H9 (cell line): Measurements from ENCODE around the gene DNM2. TPM values are rescaled to one million over a fixed set of nuclear protein-coding genes. Genes with fewer than 3 reads are reported as not detected.

Experiments
- DNase-seq: peaks from one replicate; pipeline ENCODE4 v3.0.0-alpha.2; 2017
- H2AFZ ChIP-seq: one replicate; pipeline ENCODE4 v1.6.1; 2013; ENCODE audit warnings: mild to moderate bottlenecking, low read length, control low read depth, moderate library complexity
- H2AK5ac ChIP-seq: 2 replicates; pipeline ENCODE4 v1.6.1; 2013; ENCODE audit warnings: low read length, control low read depth, mixed read lengths; ENCODE audit not compliant: insufficient read length
- H2BK120ac ChIP-seq: one replicate; pipeline ENCODE4 v1.6.1; 2013; ENCODE audit warnings: low read depth, mild to moderate bottlenecking, low read length, control low read depth, inconsistent platforms; ENCODE audit not compliant: poor library complexity, severe bottlenecking
- H2BK12ac ChIP-seq: 2 replicates; pipeline ENCODE4 v1.6.1; 2013; ENCODE audit warnings: low read length, control low read depth, mixed read lengths, low read depth; ENCODE audit not compliant: insufficient read length
- H2BK15ac ChIP-seq: 2 replicates; pipeline ENCODE4 v1.6.1; 2013; ENCODE audit warnings: low read depth, low read length, control low read depth
- H2BK20ac ChIP-seq: one replicate; pipeline ENCODE4 v1.6.1; 2013; ENCODE audit warnings: low read depth, mild to moderate bottlenecking, low read length, control low read depth, inconsistent platforms; ENCODE audit not compliant: poor library complexity, severe bottlenecking
- H2BK5ac ChIP-seq: 2 replicates; pipeline ENCODE4 v1.6.1; 2013; ENCODE audit warnings: low read length, control low read depth, mixed read lengths; ENCODE audit not compliant: insufficient read length
- H3K14ac ChIP-seq: 2 replicates; pipeline ENCODE4 v1.6.1; 2013; ENCODE audit warnings: low read length, control low read depth; ENCODE audit not compliant: insufficient read depth
- H3K18ac ChIP-seq: 2 replicates; pipeline ENCODE4 v1.6.1; 2013; ENCODE audit warnings: low read depth, mild to moderate bottlenecking, mixed read lengths, low read length, control low read depth; ENCODE audit not compliant: insufficient read length
- H3K23ac ChIP-seq: 2 replicates; pipeline ENCODE4 v1.6.1; 2013; ENCODE audit warnings: low read length, control low read depth, mixed read lengths, low read depth; ENCODE audit not compliant: insufficient read length
- H3K23me2 ChIP-seq: 2 replicates; pipeline ENCODE4 v1.6.1; 2013; ENCODE audit warnings: low read depth, mild to moderate bottlenecking, mixed read lengths, low read length, control low read depth; ENCODE audit not compliant: insufficient read length, poor library complexity, severe bottlenecking
- H3K27ac ChIP-seq: 2 replicates; pipeline ENCODE4 v1.5.1; 2013; ENCODE audit warnings: low read length, control low read depth, mixed read lengths, low read depth; ENCODE audit not compliant: insufficient read length
- H3K27me3 ChIP-seq: 2 replicates; pipeline ENCODE4 v1.6.1; 2013; ENCODE audit warnings: low read length, control low read depth, inconsistent platforms; ENCODE audit not compliant: insufficient read depth
- H3K4ac ChIP-seq: 2 replicates; pipeline ENCODE4 v1.6.1; 2013; ENCODE audit warnings: low read depth, mild to moderate bottlenecking, control low read depth, inconsistent platforms, low read length, moderate library complexity
- H3K4me1 ChIP-seq: 2 replicates; pipeline ENCODE4 v1.6.1; 2013; ENCODE audit warnings: low read length, control low read depth, inconsistent platforms; ENCODE audit not compliant: insufficient read depth
- H3K4me2 ChIP-seq: 2 replicates; pipeline ENCODE4 v1.6.1; 2013; ENCODE audit warnings: low read length, control low read depth, mixed read lengths; ENCODE audit not compliant: insufficient read length, insufficient read depth
- H3K56ac ChIP-seq: 2 replicates; pipeline ENCODE4 v1.6.1; 2013; ENCODE audit warnings: low read depth, mild to moderate bottlenecking, mixed read lengths, low read length, control low read depth; ENCODE audit not compliant: insufficient read length
- H3K79me1 ChIP-seq: 2 replicates; pipeline ENCODE4 v1.6.1; 2013; ENCODE audit warnings: low read depth, mild to moderate bottlenecking, moderate library complexity, low read length, control low read depth, inconsistent platforms; ENCODE audit not compliant: insufficient read depth, poor library complexity, severe bottlenecking
- H3K79me2 ChIP-seq: 2 replicates; pipeline ENCODE4 v1.6.1; 2013; ENCODE audit warnings: low read length, control low read depth, inconsistent platforms; ENCODE audit not compliant: insufficient read depth
- H3K9ac ChIP-seq: 2 replicates; pipeline ENCODE4 v1.6.1; 2013; ENCODE audit warnings: low read length, control low read depth, mixed read lengths; ENCODE audit not compliant: insufficient read length; ENCODE audit errors: extremely low read depth
- H3K9me3 ChIP-seq: one replicate; pipeline ENCODE4 v1.6.1; 2013; ENCODE audit warnings: low read depth, low read length, inconsistent platforms; ENCODE audit not compliant: control insufficient read depth
- H3T11ph ChIP-seq: one replicate; pipeline ENCODE4 v1.6.1; 2013; ENCODE audit warnings: mild to moderate bottlenecking, low read length, control low read depth, inconsistent platforms
- H4K20me1 ChIP-seq: one replicate; pipeline ENCODE4 v1.6.1; 2013; ENCODE audit not compliant: control insufficient read depth, insufficient read length, insufficient read depth
- H4K5ac ChIP-seq: 2 replicates; pipeline ENCODE4 v1.6.1; 2013; ENCODE audit warnings: low read depth, mild to moderate bottlenecking, mixed read lengths, low read length, control low read depth; ENCODE audit not compliant: insufficient read length
- H4K8ac ChIP-seq: replicated peaks from 2 replicates; pipeline ENCODE4 v1.6.1; 2013; ENCODE audit warnings: low read length, control low read depth, mixed read lengths, low read depth; ENCODE audit not compliant: insufficient read length
- H4K91ac ChIP-seq: 2 replicates; pipeline ENCODE4 v1.6.1; 2013; ENCODE audit warnings: low read depth, mild to moderate bottlenecking, moderate library complexity, mixed read lengths, low read length, control low read depth; ENCODE audit not compliant: insufficient read length
- H3K27ac Mint-ChIP-seq, 3 experiments: 2 replicates in 2 of 3; 3 replicates in 1 of 3; pipeline ENCODE4 v1.8.0; 2020 to 2021; ENCODE audit warnings: mixed read lengths in 3 of 3, mild to moderate bottlenecking in 1 of 3, moderate library complexity in 1 of 3
- H3K27me3 Mint-ChIP-seq: 2 replicates; pipeline ENCODE4 v1.8.0; 2021; ENCODE audit warnings: low read depth, mild to moderate bottlenecking, moderate library complexity, mixed read lengths
- H3K36me3 Mint-ChIP-seq, 3 experiments: 2 replicates in 2 of 3; 3 replicates in 1 of 3; pipeline ENCODE4 v1.8.0; 2020 to 2021; ENCODE audit warnings: low read depth in 3 of 3, mixed read lengths in 3 of 3; ENCODE audit not compliant: insufficient read depth in 1 of 3
- H3K4me1 Mint-ChIP-seq, 2 experiments: 2 replicates each; pipeline ENCODE4 v1.8.0; 2020; ENCODE audit warnings: mixed read lengths in 2 of 2
- H3K4me3 Mint-ChIP-seq, 2 experiments: 2 replicates in 1 of 2; 3 replicates in 1 of 2; pipeline ENCODE4 v1.8.0; 2020 to 2021; ENCODE audit warnings: mild to moderate bottlenecking in 2 of 2, mixed read lengths in 2 of 2, moderate library complexity in 1 of 2
- H3K9me3 Mint-ChIP-seq, 2 experiments: 2 replicates in 1 of 2; 3 replicates in 1 of 2; pipeline ENCODE4 v1.8.0; 2020; ENCODE audit warnings: mild to moderate bottlenecking in 2 of 2, mixed read lengths in 2 of 2, moderate library complexity in 1 of 2
- WGBS: extraction: QIAGEN DNeasy Blood & Tissue Kit; methylation state at CpG from one replicate; pipeline ENCODE4 v1.1.7; 2013; ENCODE audit warnings: missing lambda C conversion rate, low lambda C conversion rate, mixed read lengths; ENCODE audit not compliant: insufficient read length; ENCODE audit errors: extremely low coverage; 5-methylcytosine and 5-hydroxymethylcytosine counted together
- total RNA-seq: library from RNA; stranded (reverse); gene quantifications from 2 replicates; pipeline ENCODE4 v1.2.1, GENCODE V29; 2021
- TF ChIP-seq, protein P1 (sequence below): fragments of 200-600 bp; sonication (generic); conservative IDR thresholded peaks from 3 replicates; pipeline ENCODE4 v1.8.0; 2021; ENCODE audit warnings: antibody characterized with exemption, mild to moderate bottlenecking

The DNM2 gene
- total RNA-seq, 1 experiment from 2014 or later = 152 TPM

DNA sequence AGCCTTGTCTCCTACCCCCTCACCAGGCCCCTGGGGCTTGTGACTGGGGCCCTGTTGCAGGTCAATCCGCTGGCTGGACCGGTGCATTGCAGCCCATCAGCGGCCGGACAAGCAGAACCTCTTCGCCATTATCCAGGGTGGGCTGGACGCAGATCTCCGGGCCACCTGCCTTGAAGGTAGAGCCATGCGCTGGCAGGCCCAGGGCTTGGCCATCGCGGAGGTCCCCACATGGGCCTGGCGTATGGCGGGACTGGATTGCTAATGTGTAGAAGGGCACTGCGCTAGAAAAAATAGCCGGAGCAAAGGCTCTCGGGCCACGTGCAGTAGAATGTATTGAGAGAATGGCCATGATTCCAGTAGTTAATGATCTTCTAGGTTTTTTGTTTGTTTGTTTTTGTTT is 10.4 kb upstream of the DNM2 start:
- Histone ChIP-seq H4K5ac (no peak overlapping the region), H3K23me2 (no peaks in the 10 kb centered on the region), H4K91ac (no peak overlapping the region), H3K4me2 (no peak overlapping the region), H2AK5ac (no peak overlapping the region), H3K4me1 (no peaks in the 10 kb centered on the region), H3K27ac (no peak overlapping the region), H3K79me2 (no peaks in the 10 kb centered on the region), H2BK12ac (no peak overlapping the region), H3T11ph (no peak overlapping the region), H2BK15ac (no peak overlapping the region), H4K8ac (no peak overlapping the region), H2BK120ac (no peak overlapping the region), H3K9me3 (no peaks in the 10 kb centered on the region), H4K20me1 (no peaks in the 10 kb centered on the region), H3K9ac (no peak overlapping the region), H2BK5ac (no peak overlapping the region), H3K27me3 (no peaks in the 10 kb centered on the region), H3K4ac (no peak overlapping the region), H2BK20ac (no peak overlapping the region), H3K14ac (no peak overlapping the region; the same call in 1 of the 2 replicates), H3K79me1 (no peaks in the 10 kb centered on the region), H3K56ac (no peak overlapping the region), H2AFZ (no peak overlapping the region), H3K23ac (no peak overlapping the region), H3K18ac (no peak overlapping the region)
- no peak for DNase-seq
- Mint-ChIP-seq H3K4me3 (no peak overlapping the region), H3K27ac (no peak overlapping the region), H3K9me3 (no peaks in the 10 kb centered on the region), H3K36me3 (peaks cover 8 to 26% (median 16%) of the 10 kb centered on the region in 3 experiments; a peak in 6 of 7 replicates), H3K4me1 (peaks cover 3 to 9% of the 10 kb centered on the region in 2 experiments; a peak in 3 of 4 replicates), H3K27me3 (no peaks in the 10 kb centered on the region)
- TF ChIP-seq, protein P1, sequence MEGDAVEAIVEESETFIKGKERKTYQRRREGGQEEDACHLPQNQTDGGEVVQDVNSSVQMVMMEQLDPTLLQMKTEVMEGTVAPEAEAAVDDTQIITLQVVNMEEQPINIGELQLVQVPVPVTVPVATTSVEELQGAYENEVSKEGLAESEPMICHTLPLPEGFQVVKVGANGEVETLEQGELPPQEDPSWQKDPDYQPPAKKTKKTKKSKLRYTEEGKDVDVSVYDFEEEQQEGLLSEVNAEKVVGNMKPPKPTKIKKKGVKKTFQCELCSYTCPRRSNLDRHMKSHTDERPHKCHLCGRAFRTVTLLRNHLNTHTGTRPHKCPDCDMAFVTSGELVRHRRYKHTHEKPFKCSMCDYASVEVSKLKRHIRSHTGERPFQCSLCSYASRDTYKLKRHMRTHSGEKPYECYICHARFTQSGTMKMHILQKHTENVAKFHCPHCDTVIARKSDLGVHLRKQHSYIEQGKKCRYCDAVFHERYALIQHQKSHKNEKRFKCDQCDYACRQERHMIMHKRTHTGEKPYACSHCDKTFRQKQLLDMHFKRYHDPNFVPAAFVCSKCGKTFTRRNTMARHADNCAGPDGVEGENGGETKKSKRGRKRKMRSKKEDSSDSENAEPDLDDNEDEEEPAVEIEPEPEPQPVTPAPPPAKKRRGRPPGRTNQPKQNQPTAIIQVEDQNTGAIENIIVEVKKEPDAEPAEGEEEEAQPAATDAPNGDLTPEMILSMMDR = no peak
- WGBS = no CpG with 5 or more reads among the region's 16 CpGs
